Subcutaneous adipose tissue (tissue), 4 donors: ENCODE data around the gene SLC4A2. TPM values are rescaled to one million over a fixed set of nuclear protein-coding genes. Genes with fewer than 3 reads are reported as not detected.

Source experiments
- CTCF ChIP-seq: fragments of 450-650 bp; IDR thresholded peaks from one replicate; pipeline ENCODE4 v1.5.1; 2016; ENCODE audit warnings: low read depth, mild to moderate bottlenecking, control low read depth, antibody characterized with exemption, moderate library complexity
- total RNA-seq, 4 donors: library from RNA; depleted of rRNA; stranded (reverse); fragments of >200 nt; gene quantifications; one replicate each; pipeline ENCODE4 v1.1.0, GENCODE V29; 2016

Gene SLC4A2
- total RNA-seq, 4 donors from 2014 or later = 40.1 to 65.0 (median 44.6) TPM

- TF ChIP-seq CTCF = no peak
Measured at GRCh38 chr7:151017953-151018420, 41.4 kb upstream of the SLC4A2 start.

- TF ChIP-seq CTCF = no peak
Measured at GRCh38 chr7:151018421-151019129, 40.8 kb upstream of the SLC4A2 start.

GRCh38 chr7:151019130-151019447, 40.3 kb upstream of the SLC4A2 start:
- TF ChIP-seq CTCF = no peak

GRCh38 chr7:151020231-151020630, 39.2 kb upstream of the SLC4A2 start:
- no peak for TF ChIP-seq CTCF

GRCh38 chr7:151023232-151023631, 36.2 kb upstream of the SLC4A2 start:
- TF ChIP-seq CTCF = no peak

GRCh38 chr7:151024435-151025056, 34.8 kb upstream of the SLC4A2 start, which contains the start of gene ATG9B:
ATG9B (minus strand) TSS chr7:151024494; CDS start chr7:151024423, 71 bp downstream.
- TF ChIP-seq CTCF = no peak

- TF ChIP-seq CTCF = no peak
Measured at GRCh38 chr7:151025924-151026671, 33.3 kb upstream of the SLC4A2 start.
